ENCODE measurements around the gene NLRC3. TPM values are rescaled to one million over a fixed set of nuclear protein-coding genes. Genes with fewer than 3 reads are reported as not detected.

The NLRC3 gene
- total RNA-seq, 1 experiment from 2014 or later = 0.26 TPM

GRCh38 chr16:3574195-3574594, 3.0 kb downstream of the NLRC3 start:
- Histone ChIP-seq H3K27ac (ENCODE audit: low read length) (no peak overlapping the region), H3K27me3 (ENCODE audit: control insufficient read depth, insufficient read depth, low read length) (no peaks in the 10 kb centered on the region), H3K9me3 (ENCODE audit: control insufficient read depth, insufficient read depth, low read depth, low read length) (peaks cover 4% of the 10 kb centered on the region; the same call in 1 of the 2 replicates), H3K4me1 (ENCODE audit: control insufficient read depth, insufficient read depth, low read length) (no peaks in the 10 kb centered on the region), H3K4me3 (ENCODE audit: low read depth in 2 of 2, low read length in 2 of 2) (no peak overlapping the region), H3K36me3 (ENCODE audit: control insufficient read depth, insufficient read depth, low read length) (no peaks in the 10 kb centered on the region)
- ChIA-PET CTCF (no interaction called here), POLR2A (no interaction called here)
- ATAC-seq (no peak), DNase-seq (ENCODE audit: low read depth, low spot score) (no peak)
- intact Hi-C loops (cut with micrococcal nuclease; ENCODE audit: unreplicated experiment) = no loop called here
- no TSS peak for BruUV-seq (replicated peaks)
- in situ Hi-C loops (cut with HindIII; ENCODE audit: low pct_unique_long_range_greater_than_20kb, low sequenced_read_pairs) = no loop called here
- no peak for TF ChIP-seq TCF7L2 (IDR thresholded peaks at IDR 0.05; ENCODE audit: low read depth, low read length)
- no peak for TF ChIP-seq SIN3A (IDR thresholded peaks at IDR 0.05; ENCODE audit: borderline replicate concordance, insufficient read depth, low read depth, low read length)
- TF ChIP-seq CTCF (IDR thresholded peaks at IDR 0.05) = no peak

- no peak for ATAC-seq
- Histone ChIP-seq H3K4me1 (ENCODE audit: control insufficient read depth, insufficient read depth, low read length) (no peaks in the 10 kb centered on the region), H3K27me3 (ENCODE audit: control insufficient read depth, insufficient read depth, low read length) (no peaks in the 10 kb centered on the region), H3K36me3 (ENCODE audit: control insufficient read depth, insufficient read depth, low read length) (no peaks in the 10 kb centered on the region), H3K27ac (ENCODE audit: low read length) (no peak overlapping the region), H3K9me3 (ENCODE audit: control insufficient read depth, insufficient read depth, low read depth, low read length) (peaks cover 4% of the 10 kb centered on the region; the same call in 1 of the 2 replicates), H3K4me3 (ENCODE audit: low read depth in 2 of 2, low read length in 2 of 2) (no peak overlapping the region)
- DNase-seq (ENCODE audit: low read depth, low spot score) = no peak
- POLR2A ChIA-PET = no interaction called here
- no TSS peak for BruUV-seq (replicated peaks)
- CTCF ChIA-PET = no interaction called here
- TF ChIP-seq REST (IDR thresholded peaks at IDR 0.05; ENCODE audit: insufficient read depth in 1 of 2, low read depth in 2 of 2, low read length in 1 of 2) = no peak
- TF ChIP-seq TCF7L2 (IDR thresholded peaks at IDR 0.05; ENCODE audit: low read depth, low read length) = no peak
- TF ChIP-seq CTCF (IDR thresholded peaks at IDR 0.05) = no peak
- no peak for TF ChIP-seq POLR2AphosphoS5 (IDR thresholded peaks at IDR 0.05; ENCODE audit: low read depth, low read length)
- intact Hi-C loops (cut with micrococcal nuclease; ENCODE audit: unreplicated experiment) (no loop called here), in situ Hi-C loops (cut with HindIII; ENCODE audit: low pct_unique_long_range_greater_than_20kb, low sequenced_read_pairs) (no loop called here)
Observed at GRCh38 chr16:3573146-3573815, 3.9 kb downstream of the NLRC3 start.

Measured in Panc1 (cell line).